Activated T-cell treated with anti-CD3 and anti-CD28 coated beads for 48 hours (primary cell): ENCODE results near the gene EFNA3.

ENCODE experiments used
- DNase-seq: peaks from one replicate; pipeline ENCODE4 v3.0.0-alpha.2; 2020; ENCODE audit warnings: low read depth

The EFNA3 gene

DNA sequence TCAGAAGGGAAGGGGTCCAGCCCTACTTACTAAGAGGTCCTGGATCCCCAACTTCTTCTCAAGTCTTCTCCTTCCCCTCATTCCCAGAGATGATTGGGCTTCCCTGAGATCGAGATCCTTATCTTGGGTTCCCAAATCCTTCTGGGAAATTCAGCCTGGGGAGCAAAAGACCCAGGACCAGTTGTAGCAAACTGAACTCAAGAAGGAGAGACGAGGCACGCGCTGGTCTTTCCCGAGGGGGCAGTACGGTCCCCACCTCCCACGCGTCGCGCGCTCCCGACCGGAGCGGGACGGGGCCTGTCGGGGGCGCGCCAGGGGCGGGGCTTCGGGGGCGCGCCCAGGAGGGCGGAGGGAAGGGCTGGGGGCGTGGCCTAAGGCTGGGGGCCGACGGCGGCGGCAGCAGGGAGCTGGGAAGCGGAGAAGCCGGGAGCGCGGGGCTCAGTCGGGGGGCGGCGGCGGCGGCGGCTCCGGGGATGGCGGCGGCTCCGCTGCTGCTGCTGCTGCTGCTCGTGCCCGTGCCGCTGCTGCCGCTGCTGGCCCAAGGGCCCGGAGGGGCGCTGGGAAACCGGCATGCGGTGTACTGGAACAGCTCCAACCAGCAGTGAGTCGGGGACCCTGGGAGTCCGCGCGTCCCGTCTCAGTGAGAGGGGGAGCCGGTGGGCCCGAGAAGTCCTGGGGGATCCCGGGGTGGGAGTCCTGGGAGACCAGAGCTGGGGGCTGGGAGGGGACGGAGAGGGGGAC, at the start of gene EFNA3:
EFNA3 (plus strand) TSS at position 369 of the 741 bp plus-strand sequence; CDS start at position 474, 105 bp downstream.
- DNase-seq: peak; percentile 66

- DNase-seq: no peak
Measured at GRCh38 chr1:155029513-155030242, 49.0 kb upstream of the EFNA3 start.

DNA sequence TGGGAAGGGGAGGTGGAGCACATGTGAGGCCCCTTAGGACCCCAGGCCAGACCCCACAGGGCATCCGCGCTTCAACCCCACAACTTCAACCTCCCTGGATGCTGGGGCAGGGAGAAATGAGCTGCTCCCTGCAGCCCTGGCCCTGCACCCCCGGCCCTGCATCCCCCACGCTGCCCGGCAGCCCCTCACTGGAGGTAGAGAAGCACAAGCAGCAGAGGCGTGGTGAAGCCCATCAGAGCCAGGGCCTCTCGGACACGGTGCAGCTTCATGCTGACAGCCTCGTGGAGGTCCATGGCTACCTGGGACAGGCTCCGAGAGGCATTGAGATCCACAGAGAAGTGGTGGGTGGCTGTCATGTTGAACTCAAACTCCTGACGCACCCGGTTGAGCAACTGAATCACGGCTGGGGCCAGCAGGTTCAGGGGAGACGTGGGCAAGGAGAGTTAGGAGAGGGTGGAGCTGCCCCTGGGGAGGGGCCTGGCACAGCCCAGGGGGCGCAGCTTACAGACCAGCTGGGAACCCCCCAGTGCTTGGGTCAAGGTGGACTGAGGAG, 48.3 kb upstream of the EFNA3 start:
- no peak for DNase-seq

- no peak for DNase-seq
Measured at GRCh38 chr1:155030899-155031298, 47.7 kb upstream of the EFNA3 start.

- no peak for DNase-seq
Measured at GRCh38 chr1:155032886-155033285, 45.8 kb upstream of the EFNA3 start.

- DNase-seq: no peak
Measured at GRCh38 chr1:155033524-155033923, 45.1 kb upstream of the EFNA3 start, which contains the start of the genes DCST1 and DCST2. TSS of gene DCST1 (plus strand) at chr1:155033824. CDS start at chr1:155034037, 213 bp downstream. TSS of gene DCST2 (minus strand) at chr1:155033781. CDS start at chr1:155033701, 80 bp downstream.

DNA sequence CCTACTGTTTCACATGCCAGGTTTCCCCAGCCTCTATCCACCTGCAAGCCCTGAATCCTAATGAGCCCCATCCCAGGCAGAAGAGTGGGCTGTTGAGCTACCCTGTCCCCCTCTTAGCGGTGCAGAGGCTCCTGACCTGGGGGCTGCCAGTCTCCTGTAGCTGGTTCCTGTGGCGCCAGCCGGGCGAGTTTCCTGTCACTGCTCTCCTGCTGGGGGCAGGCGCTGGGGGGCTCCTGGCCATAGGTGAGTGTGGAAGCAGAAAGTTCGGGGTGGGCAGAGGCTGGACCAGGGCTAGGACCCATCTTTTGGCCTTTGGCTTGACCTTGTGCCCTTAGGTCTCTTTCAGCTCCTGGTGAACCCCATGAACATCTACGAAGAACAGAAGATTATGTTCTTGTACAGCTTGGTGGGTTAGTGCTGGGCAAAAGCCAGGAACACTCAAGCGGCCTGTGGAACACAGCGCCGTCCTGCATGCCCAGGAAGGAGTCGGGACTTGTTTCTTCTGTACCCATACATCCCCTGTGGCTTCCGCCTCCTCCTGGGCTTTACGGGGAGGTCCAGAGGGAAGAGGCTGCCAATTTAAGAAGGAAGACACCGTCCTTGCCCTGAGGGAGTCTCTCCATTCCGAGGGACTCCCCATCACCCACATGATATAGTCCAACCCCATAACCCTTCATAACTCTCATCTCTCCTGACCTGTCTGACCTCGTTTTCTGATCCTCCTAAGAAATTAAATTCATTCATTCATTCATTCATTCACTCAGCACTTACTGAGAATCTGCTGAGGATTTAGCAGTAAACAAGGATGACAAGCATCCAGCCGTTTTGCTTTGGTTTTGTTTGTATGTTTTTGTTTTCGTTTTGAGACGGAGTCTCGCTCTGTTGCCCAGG, 44.1 kb upstream of the EFNA3 start:
- DNase-seq: no peak

- no peak for DNase-seq
Measured at GRCh38 chr1:155035936-155036335, 42.7 kb upstream of the EFNA3 start.

- no peak for DNase-seq
Measured at GRCh38 chr1:155037043-155037442, 41.6 kb upstream of the EFNA3 start.

GRCh38 chr1:155037851-155038441, 40.7 kb upstream of the EFNA3 start:
- no peak for DNase-seq

- no peak for DNase-seq
Measured at GRCh38 chr1:155038602-155039307, 39.9 kb upstream of the EFNA3 start.

DNA sequence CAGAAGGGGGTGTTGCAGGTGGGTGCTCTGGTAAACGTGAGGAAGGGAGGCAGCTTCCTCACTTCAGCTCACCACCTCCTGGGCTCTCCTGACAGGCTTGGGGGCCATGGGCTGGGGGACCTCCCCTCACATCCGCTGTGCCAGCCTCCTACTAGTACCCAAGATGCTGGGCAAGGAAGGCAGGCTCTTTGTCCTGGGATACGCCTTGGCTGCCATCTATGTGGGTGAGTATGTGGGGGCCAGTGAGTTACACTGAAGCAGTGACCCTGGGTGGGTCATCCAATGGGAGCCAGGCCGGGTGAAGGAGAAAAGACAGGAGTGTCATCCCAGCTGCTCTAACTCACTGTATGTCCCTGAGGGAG, 39.3 kb upstream of the EFNA3 start:
- DNase-seq: no peak

- DNase-seq: no peak
Measured at GRCh38 chr1:155040358-155041093, 38.1 kb upstream of the EFNA3 start.

DNA sequence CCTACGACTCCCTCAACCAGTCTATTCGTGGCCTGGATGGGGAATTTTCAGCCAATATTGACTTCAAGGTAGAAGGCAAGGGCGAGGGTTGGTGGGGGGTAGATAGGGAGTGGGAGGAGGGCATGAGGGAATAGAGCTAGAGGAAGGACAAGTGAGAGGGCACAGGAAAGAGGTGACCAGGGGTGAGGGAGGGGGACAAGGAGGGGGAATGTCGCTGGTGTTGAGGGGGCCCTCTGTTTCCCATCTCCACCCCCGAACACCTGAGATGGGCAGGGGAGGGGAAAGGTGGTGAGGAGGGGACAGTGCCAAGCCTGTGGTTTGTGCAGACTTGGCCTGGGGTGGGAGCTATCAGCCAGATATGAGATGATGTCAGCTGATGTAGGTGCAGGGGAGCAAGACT, 35.8 kb upstream of the EFNA3 start:
- no peak for DNase-seq

DNA sequence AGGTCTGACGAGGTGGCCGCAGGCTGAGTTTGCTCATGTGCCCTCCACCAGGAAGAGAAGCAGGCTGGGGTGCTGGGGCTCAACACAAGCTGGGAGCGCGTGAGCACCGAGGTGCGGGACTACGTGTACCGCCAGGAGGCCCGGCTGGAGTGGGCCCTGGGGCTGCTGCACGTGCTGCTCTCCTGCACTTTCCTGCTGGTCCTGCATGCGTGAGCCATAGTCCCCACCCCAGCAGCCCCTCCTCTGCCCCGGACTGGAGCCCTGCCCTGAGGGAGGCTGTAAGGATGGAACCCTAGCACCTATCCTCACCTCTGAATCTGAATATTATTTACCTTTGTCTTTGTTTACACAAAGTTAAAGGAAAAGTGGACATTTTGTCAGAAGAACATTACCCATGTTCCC, 35.3 kb upstream of the EFNA3 start:
- no peak for DNase-seq

GRCh38 chr1:155043793-155044192, 34.8 kb upstream of the EFNA3 start:
- DNase-seq: no peak

- no peak for DNase-seq
Measured at GRCh38 chr1:155044365-155044764, 34.3 kb upstream of the EFNA3 start.

DNA sequence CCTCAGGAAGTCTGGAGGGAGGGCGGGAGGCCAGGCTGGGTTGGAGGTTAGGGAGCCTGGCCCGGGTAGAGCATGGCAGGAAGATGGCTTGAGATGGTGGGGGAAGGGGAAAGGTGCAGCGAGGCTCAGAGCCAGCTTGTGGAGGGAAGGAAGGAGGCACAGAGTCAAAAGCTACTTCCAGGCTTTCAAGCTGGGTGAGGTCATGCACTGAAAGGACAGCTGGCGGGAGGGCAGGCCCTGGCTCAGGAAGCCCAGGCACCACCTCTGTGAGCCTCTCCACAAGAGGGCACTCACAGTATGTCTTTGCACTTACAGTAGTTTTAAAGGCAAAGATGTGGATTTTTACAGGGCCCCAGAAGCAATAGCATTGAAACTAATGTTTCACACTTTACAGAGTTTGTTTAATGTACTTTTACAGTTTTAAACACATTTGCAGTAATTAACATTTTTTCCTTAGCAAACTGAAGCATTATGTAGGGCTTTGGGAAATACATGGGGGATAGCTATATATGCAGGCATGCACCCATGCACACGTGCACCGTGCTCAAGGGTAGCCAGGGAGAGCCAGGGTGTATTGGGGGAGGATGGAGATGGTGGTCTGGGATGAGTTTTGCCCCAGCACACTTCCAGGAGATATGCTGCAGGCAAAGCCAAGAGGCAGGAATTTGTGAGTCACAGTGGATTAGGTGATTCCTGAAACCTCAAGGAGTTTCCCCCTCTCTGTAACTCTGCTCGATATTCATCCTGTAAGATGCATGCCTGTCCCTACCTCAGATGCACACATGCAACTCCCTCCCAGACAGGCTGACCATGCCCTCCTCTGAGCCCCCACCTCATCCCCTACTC, 33.6 kb upstream of the EFNA3 start:
- no peak for DNase-seq
